ENCODE data around the gene GRB2. TPM values are rescaled to one million over a fixed set of nuclear protein-coding genes. Genes with fewer than 3 reads are reported as not detected.

The GRB2 gene
- total and polyA plus RNA-seq, 10 of the 15 experiments (the other 5 are each of a cell fraction or from before 2014, with no cell fraction given) = 113 to 268 (median 158) TPM

DNA sequence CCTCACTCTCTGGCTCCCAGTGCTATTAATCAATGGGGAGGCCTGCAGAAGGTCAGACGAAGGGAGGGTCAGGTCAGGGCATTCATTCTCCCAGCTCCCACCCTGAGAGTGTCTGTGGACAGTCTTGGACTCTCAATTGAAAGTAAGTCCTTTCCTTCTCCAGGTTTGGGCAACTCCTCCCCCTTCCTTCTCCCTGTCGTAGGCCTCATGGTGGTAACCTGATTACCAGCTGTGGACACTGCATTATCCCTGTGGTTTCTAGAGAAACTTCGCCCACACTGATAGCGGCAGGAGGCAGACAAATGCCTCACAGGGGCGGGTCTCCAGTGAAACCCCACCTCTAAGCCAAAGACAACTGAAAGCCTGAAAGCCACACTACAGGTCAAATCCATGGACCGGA, 58.6 kb downstream of the GRB2 start:
- POLR2A ChIA-PET = interaction anchor here (0.6 to 5.7 kb wide), 11 partner anchors 10 to 76 kb away, joined by 3 to 64 read pairs (median 18); partner anchors contain the start of gene MIF4GD
- peak; percentile 75 for TF ChIP-seq TCF12 (IDR thresholded peaks at IDR 0.05; ENCODE audit: low read depth, low read length)
- peak; percentile 51; the same call in 1 of the 2 replicates for TF ChIP-seq CBFB (IDR thresholded peaks at IDR 0.05; ENCODE audit: low read depth)
- TF ChIP-seq IKZF1 (conservative IDR thresholded peaks at IDR 0.05) = peak; percentile 81
- TF ChIP-seq RFX5 (IDR thresholded peaks at IDR 0.05; ENCODE audit: low read depth, low read length) = no peak
- no peak for TF ChIP-seq RAD51 (IDR thresholded peaks at IDR 0.05)
- TF ChIP-seq EGR1 (IDR thresholded peaks at IDR 0.05; ENCODE audit: borderline replicate concordance in 1 of 2, low read depth in 2 of 2, low read length in 2 of 2) = peak in 1 of 2 experiments; percentile 55; a peak in 1 of 3 replicates
- TF ChIP-seq BHLHE40 (IDR thresholded peaks at IDR 0.05; ENCODE audit: borderline replicate concordance in 1 of 2, low read depth in 2 of 2, low read length in 1 of 2) = 0 out of 4 replicates have a peak, but pooled peaks of 1 of the 2 experiments have one; percentile 3
- TF ChIP-seq IKZF2 (IDR thresholded peaks at IDR 0.05) = peak; percentile 60 to 63; a peak in 2 of 4 replicates
- TF ChIP-seq MTA3 (IDR thresholded peaks at IDR 0.05; ENCODE audit: borderline replicate concordance, low read length) = peak; percentile 13; the same call in 1 of the 2 replicates
- TF ChIP-seq, protein P1, sequence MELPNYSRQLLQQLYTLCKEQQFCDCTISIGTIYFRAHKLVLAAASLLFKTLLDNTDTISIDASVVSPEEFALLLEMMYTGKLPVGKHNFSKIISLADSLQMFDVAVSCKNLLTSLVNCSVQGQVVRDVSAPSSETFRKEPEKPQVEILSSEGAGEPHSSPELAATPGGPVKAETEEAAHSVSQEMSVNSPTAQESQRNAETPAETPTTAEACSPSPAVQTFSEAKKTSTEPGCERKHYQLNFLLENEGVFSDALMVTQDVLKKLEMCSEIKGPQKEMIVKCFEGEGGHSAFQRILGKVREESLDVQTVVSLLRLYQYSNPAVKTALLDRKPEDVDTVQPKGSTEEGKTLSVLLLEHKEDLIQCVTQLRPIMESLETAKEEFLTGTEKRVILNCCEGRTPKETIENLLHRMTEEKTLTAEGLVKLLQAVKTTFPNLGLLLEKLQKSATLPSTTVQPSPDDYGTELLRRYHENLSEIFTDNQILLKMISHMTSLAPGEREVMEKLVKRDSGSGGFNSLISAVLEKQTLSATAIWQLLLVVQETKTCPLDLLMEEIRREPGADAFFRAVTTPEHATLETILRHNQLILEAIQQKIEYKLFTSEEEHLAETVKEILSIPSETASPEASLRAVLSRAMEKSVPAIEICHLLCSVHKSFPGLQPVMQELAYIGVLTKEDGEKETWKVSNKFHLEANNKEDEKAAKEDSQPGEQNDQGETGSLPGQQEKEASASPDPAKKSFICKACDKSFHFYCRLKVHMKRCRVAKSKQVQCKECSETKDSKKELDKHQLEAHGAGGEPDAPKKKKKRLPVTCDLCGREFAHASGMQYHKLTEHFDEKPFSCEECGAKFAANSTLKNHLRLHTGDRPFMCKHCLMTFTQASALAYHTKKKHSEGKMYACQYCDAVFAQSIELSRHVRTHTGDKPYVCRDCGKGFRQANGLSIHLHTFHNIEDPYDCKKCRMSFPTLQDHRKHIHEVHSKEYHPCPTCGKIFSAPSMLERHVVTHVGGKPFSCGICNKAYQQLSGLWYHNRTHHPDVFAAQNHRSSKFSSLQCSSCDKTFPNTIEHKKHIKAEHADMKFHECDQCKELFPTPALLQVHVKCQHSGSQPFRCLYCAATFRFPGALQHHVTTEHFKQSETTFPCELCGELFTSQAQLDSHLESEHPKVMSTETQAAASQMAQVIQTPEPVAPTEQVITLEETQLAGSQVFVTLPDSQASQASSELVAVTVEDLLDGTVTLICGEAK (IDR thresholded peaks at IDR 0.05; ENCODE audit: borderline replicate concordance) = no peak
- TF ChIP-seq SMARCA5 (IDR thresholded peaks at IDR 0.05) = no peak
- TF ChIP-seq ATF7 (IDR thresholded peaks at IDR 0.05; ENCODE audit: low read depth) = no peak; the same call in 1 of the 2 replicates
- TF ChIP-seq SMAD1 (IDR thresholded peaks at IDR 0.05; ENCODE audit: low read depth, partially characterized antibody) = no peak
- TF ChIP-seq, protein P2, sequence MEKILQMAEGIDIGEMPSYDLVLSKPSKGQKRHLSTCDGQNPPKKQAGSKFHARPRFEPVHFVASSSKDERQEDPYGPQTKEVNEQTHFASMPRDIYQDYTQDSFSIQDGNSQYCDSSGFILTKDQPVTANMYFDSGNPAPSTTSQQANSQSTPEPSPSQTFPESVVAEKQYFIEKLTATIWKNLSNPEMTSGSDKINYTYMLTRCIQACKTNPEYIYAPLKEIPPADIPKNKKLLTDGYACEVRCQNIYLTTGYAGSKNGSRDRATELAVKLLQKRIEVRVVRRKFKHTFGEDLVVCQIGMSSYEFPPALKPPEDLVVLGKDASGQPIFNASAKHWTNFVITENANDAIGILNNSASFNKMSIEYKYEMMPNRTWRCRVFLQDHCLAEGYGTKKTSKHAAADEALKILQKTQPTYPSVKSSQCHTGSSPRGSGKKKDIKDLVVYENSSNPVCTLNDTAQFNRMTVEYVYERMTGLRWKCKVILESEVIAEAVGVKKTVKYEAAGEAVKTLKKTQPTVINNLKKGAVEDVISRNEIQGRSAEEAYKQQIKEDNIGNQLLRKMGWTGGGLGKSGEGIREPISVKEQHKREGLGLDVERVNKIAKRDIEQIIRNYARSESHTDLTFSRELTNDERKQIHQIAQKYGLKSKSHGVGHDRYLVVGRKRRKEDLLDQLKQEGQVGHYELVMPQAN (conservative IDR thresholded peaks at IDR 0.05) = no peak; the same call in 1 of the 2 replicates
- TF ChIP-seq, protein P3, sequence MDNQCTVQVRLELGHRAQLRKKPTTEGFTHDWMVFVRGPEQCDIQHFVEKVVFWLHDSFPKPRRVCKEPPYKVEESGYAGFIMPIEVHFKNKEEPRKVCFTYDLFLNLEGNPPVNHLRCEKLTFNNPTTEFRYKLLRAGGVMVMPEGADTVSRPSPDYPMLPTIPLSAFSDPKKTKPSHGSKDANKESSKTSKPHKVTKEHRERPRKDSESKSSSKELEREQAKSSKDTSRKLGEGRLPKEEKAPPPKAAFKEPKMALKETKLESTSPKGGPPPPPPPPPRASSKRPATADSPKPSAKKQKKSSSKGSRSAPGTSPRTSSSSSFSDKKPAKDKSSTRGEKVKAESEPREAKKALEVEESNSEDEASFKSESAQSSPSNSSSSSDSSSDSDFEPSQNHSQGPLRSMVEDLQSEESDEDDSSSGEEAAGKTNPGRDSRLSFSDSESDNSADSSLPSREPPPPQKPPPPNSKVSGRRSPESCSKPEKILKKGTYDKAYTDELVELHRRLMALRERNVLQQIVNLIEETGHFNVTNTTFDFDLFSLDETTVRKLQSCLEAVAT (IDR thresholded peaks at IDR 0.05) = 0 out of 2 replicates have a peak, but pooled peaks have one; percentile 41

More for the DNA sequence above, 58.6 kb downstream of the GRB2 start:
- no peaks in the 10 kb centered on the region for H3K27me3 ChIP-seq (replicated peaks in 1 of 2; ENCODE audit: control insufficient read depth in 2 of 2, insufficient read depth in 2 of 2, low read length in 1 of 2)
- H3K4me1 ChIP-seq (ENCODE audit: control insufficient read depth, insufficient read depth, low read length) = peaks cover 67% of the 10 kb centered on the region
- peak overlapping the region; percentile 85 for H3K27ac ChIP-seq (ENCODE audit: control insufficient read depth, insufficient read depth)
- H3K9ac ChIP-seq (ENCODE audit: control insufficient read depth, insufficient read depth, low read length) = peak overlapping the region; percentile 5
- ChIA-PET CTCF (interaction anchor here (1.1 to 15.4 kb wide), 7 partner anchors 10 to 57 kb away, joined by 3 to 182 read pairs (median 5); partner anchors contain the start of gene SLC25A19), SMC1A (ENCODE audit: uncharacterized antibody, unreplicated experiment) (interaction anchor here (2.0 to 10.6 kb wide), 9 partner anchors 10 to 54 kb away, joined by 8 to 125 read pairs (median 61); no protein-coding TSS in a partner anchor), RAD21 (ENCODE audit: unreplicated experiment) (interaction anchor here (1.4 to 6.3 kb wide), 10 partner anchors 9 to 85 kb away, joined by 4 to 75 read pairs (median 14); partner anchors contain the start of genes GGA3, GRB2, MRPS7 and SLC25A19)
- H3K36me3 ChIP-seq (ENCODE audit: control insufficient read depth in 2 of 2, insufficient read depth in 2 of 2, low read length in 1 of 2) = peaks cover 1 to 2% of the 10 kb centered on the region in 2 experiments; a peak in 3 of 4 replicates
- H3K79me2 ChIP-seq (ENCODE audit: control insufficient read depth, insufficient read depth, low read length) = peaks cover 95% of the 10 kb centered on the region
- H2AFZ ChIP-seq (ENCODE audit: control insufficient read depth, low read depth, low read length) = no peak overlapping the region
- 6% methylated on average over 6 of the region's 6 CpGs for WGBS (ENCODE audit: insufficient coverage, insufficient replicate concordance, low lambda C conversion rate, missing lambda C conversion rate)
- H3K4me2 ChIP-seq (ENCODE audit: control insufficient read depth, insufficient read depth) = peak overlapping the region; percentile 74
- peaks cover 7% of the 10 kb centered on the region for H4K20me1 ChIP-seq (ENCODE audit: control insufficient read depth, insufficient read depth)
- H3K9me3 ChIP-seq (replicated peaks; ENCODE audit: control insufficient read depth, insufficient read depth, low read length) = no peaks in the 10 kb centered on the region
- intact Hi-C loops (cut with micrococcal nuclease; ENCODE audit: unreplicated experiment) (loop anchor here (2.0 kb wide), 1 partner anchor 14 kb away; no protein-coding TSS in a partner anchor), in situ Hi-C loops (cut with MboI) (no loop called here)
- FAIRE-seq (no peak), ATAC-seq (peak; percentile 57), DNase-seq (ENCODE audit: low read depth, low spot score) (no peak)
- peak overlapping the region; percentile 62 for H3K4me3 ChIP-seq
- TSS peak; percentile 38 for BruUV-seq (replicated peaks)

All from GM12878 (cell line).